ENCODE results near the gene PLCL2. TPM values are rescaled to one million over a fixed set of nuclear protein-coding genes. Genes with fewer than 3 reads are reported as not detected.

The PLCL2 gene
- total and polyA plus RNA-seq, 10 of the 15 experiments (the other 5 are each of a cell fraction or from before 2014, with no cell fraction given): 7.5 to 37.3 (median 21.7) TPM

DNA sequence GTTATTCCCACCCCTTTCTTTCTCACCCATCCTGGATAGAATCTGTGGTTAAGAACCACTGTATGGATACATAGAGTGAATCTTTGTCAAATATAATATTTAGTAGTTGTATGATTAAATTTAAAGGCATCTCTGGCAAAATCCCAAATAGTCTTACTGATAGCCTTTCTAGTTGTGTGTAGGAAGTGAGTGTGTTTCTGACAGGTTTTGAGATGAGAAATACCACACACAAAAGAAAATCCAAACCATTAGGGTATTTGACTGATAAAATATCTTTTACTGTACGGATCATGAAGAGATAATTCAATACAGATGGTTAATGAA lies 44.7 kb upstream of the PLCL2 start:
- H3K79me2 ChIP-seq (ENCODE audit: control insufficient read depth, insufficient read depth, low read length): no peaks in the 10 kb centered on the region
- ChIA-PET CTCF (interaction anchor here (4.8 kb wide), 1 partner anchor 47 kb away, joined by 56 read pairs; the partner anchor contains the start of gene PLCL2), POLR2A (interaction anchor here (1.1 kb wide), 1 partner anchor 9 kb away, joined by 3 read pairs; no protein-coding TSS in a partner anchor), RAD21 (ENCODE audit: unreplicated experiment) (interaction anchor here (2.6 to 3.7 kb wide), 2 partner anchors 45 to 49 kb away, joined by 11 to 33 read pairs; partner anchors contain the start of gene PLCL2), SMC1A (ENCODE audit: uncharacterized antibody, unreplicated experiment) (interaction anchor here (1.1 to 3.5 kb wide), 4 partner anchors 10 to 79 kb away, joined by 3 to 16 read pairs (median 9); no protein-coding TSS in a partner anchor)
- H3K4me2 ChIP-seq (ENCODE audit: control insufficient read depth, insufficient read depth): no peak overlapping the region
- no peaks in the 10 kb centered on the region for H4K20me1 ChIP-seq (ENCODE audit: control insufficient read depth, insufficient read depth)
- FAIRE-seq (no peak), DNase-seq (ENCODE audit: low read depth, low spot score) (no peak), ATAC-seq (no peak)
- H3K36me3 ChIP-seq (ENCODE audit: control insufficient read depth in 2 of 2, insufficient read depth in 2 of 2, low read length in 1 of 2): no peaks in the 10 kb centered on the region
- H3K27ac ChIP-seq (ENCODE audit: control insufficient read depth, insufficient read depth): no peak overlapping the region
- H3K4me3 ChIP-seq: no peak overlapping the region
- no peaks in the 10 kb centered on the region for H3K27me3 ChIP-seq (replicated peaks in 1 of 2; ENCODE audit: control insufficient read depth in 2 of 2, insufficient read depth in 2 of 2, low read length in 1 of 2)
- H3K9ac ChIP-seq (ENCODE audit: control insufficient read depth, insufficient read depth, low read length): no peak overlapping the region
- no peak for TF ChIP-seq TBL1XR1 (IDR thresholded peaks at IDR 0.05; ENCODE audit: low read depth, low read length)
- no peak for TF ChIP-seq TAF1 (IDR thresholded peaks at IDR 0.05; ENCODE audit: borderline replicate concordance, low read depth, low read length)
- no peak for TF ChIP-seq CHD2 (IDR thresholded peaks at IDR 0.05; ENCODE audit: borderline replicate concordance, low read depth, low read length)
- peaks cover 47% of the 10 kb centered on the region for H3K4me1 ChIP-seq (ENCODE audit: control insufficient read depth, insufficient read depth, low read length)
- H2AFZ ChIP-seq (ENCODE audit: control insufficient read depth, low read depth, low read length): no peak overlapping the region
- in situ Hi-C loops (cut with MboI): no loop called here
- no peaks in the 10 kb centered on the region; the same call in 2 of the 3 replicates for H3K9me3 ChIP-seq (replicated peaks; ENCODE audit: control insufficient read depth, insufficient read depth, low read length)
- intact Hi-C loops (cut with micrococcal nuclease; ENCODE audit: unreplicated experiment): loop anchor here (5.0 kb wide), 1 partner anchor 238 kb away; no protein-coding TSS in a partner anchor
- BruUV-seq (replicated peaks): no TSS peak
- 90% methylated on average over 1 of the region's 1 CpG for WGBS (ENCODE audit: insufficient coverage, insufficient replicate concordance, low lambda C conversion rate, missing lambda C conversion rate)

DNA sequence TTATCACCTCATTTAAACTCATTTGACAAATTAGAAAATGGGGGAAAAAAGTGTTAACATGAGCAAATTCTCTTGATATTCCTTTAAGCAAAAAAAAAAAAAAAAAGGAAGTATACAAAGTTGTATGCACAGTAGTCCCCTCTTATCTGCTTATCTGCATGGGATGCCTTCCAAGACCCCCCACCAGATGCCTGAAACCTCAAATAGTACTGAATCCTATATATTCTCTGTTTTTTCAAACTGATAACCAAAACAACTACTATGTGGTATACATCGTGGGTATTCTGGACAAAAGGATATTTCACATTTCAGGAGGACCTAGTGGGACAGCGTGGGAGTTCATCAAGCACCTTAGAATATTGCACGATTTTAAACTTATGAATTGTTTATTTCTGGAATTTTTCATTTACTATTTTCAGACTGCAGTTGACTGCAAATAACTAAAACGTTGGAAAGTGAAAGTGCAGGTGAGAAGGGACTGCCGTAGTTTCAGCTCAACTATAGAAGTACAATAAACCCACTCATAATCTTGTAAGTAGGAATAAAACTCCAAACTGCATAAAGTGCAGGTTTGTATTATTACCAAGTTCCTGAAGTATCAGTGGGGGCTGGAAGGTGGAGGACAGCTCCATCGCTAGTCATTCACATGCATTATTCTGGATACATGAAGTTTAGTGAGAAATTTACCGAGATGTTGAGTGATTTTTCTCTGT lies 43.6 kb upstream of the PLCL2 start:
- H3K27ac ChIP-seq (ENCODE audit: control insufficient read depth, insufficient read depth): peak overlapping the region; percentile 77
- peak overlapping the region; percentile 79 for H3K4me2 ChIP-seq (ENCODE audit: control insufficient read depth, insufficient read depth)
- peaks cover 47% of the 10 kb centered on the region for H3K4me1 ChIP-seq (ENCODE audit: control insufficient read depth, insufficient read depth, low read length)
- RAD21 ChIA-PET (ENCODE audit: unreplicated experiment): interaction anchor here (0.6 to 3.7 kb wide), 28 partner anchors 9 to 409 kb away, joined by 3 to 33 read pairs (median 4); partner anchors contain the start of gene PLCL2
- intact Hi-C loops (cut with micrococcal nuclease; ENCODE audit: unreplicated experiment) (loop anchor here (5.0 kb wide), 1 partner anchor 239 kb away; no protein-coding TSS in a partner anchor), in situ Hi-C loops (cut with MboI) (no loop called here)
- FAIRE-seq (no peak), DNase-seq (ENCODE audit: low read depth, low spot score) (no peak), ATAC-seq (0 out of 3 replicates have a peak, but pooled peaks have one; percentile 6)
- H3K9me3 ChIP-seq (replicated peaks; ENCODE audit: control insufficient read depth, insufficient read depth, low read length): no peaks in the 10 kb centered on the region; the same call in 2 of the 3 replicates
- CTCF ChIA-PET: interaction anchor here (1.2 to 4.8 kb wide), 6 partner anchors 8 to 391 kb away, joined by 3 to 56 read pairs (median 4); partner anchors contain the start of gene PLCL2
- no TSS peak for BruUV-seq (replicated peaks)
- no peaks in the 10 kb centered on the region for H4K20me1 ChIP-seq (ENCODE audit: control insufficient read depth, insufficient read depth)
- H2AFZ ChIP-seq (ENCODE audit: control insufficient read depth, low read depth, low read length): peak overlapping the region; percentile 66
- no peaks in the 10 kb centered on the region for H3K27me3 ChIP-seq (replicated peaks in 1 of 2; ENCODE audit: control insufficient read depth in 2 of 2, insufficient read depth in 2 of 2, low read length in 1 of 2)
- peak overlapping the region; percentile 36 for H3K4me3 ChIP-seq
- 6% methylated on average over 7 of the region's 7 CpGs for WGBS (ENCODE audit: insufficient coverage, insufficient replicate concordance, low lambda C conversion rate, missing lambda C conversion rate)
- SMC1A ChIA-PET (ENCODE audit: uncharacterized antibody, unreplicated experiment): interaction anchor here (0.6 to 4.2 kb wide), 27 partner anchors 8 to 449 kb away, joined by 3 to 45 read pairs (median 6); partner anchors contain the start of gene PLCL2
- H3K9ac ChIP-seq (ENCODE audit: control insufficient read depth, insufficient read depth, low read length): peak overlapping the region; percentile 39
- H3K79me2 ChIP-seq (ENCODE audit: control insufficient read depth, insufficient read depth, low read length): no peaks in the 10 kb centered on the region
- POLR2A ChIA-PET: interaction anchor here (0.6 to 2.9 kb wide), 9 partner anchors 8 to 1743 kb away, joined by 3 to 14 read pairs (median 3); partner anchors contain the start of gene PLCL2
- no peaks in the 10 kb centered on the region for H3K36me3 ChIP-seq (ENCODE audit: control insufficient read depth in 2 of 2, insufficient read depth in 2 of 2, low read length in 1 of 2)
- TF ChIP-seq ZNF274 (IDR thresholded peaks at IDR 0.05; ENCODE audit: insufficient read depth, insufficient read length): no peak
- no peak for TF ChIP-seq NFYA (IDR thresholded peaks at IDR 0.05; ENCODE audit: borderline replicate concordance, low read depth, low read length)
- TF ChIP-seq, protein P1, sequence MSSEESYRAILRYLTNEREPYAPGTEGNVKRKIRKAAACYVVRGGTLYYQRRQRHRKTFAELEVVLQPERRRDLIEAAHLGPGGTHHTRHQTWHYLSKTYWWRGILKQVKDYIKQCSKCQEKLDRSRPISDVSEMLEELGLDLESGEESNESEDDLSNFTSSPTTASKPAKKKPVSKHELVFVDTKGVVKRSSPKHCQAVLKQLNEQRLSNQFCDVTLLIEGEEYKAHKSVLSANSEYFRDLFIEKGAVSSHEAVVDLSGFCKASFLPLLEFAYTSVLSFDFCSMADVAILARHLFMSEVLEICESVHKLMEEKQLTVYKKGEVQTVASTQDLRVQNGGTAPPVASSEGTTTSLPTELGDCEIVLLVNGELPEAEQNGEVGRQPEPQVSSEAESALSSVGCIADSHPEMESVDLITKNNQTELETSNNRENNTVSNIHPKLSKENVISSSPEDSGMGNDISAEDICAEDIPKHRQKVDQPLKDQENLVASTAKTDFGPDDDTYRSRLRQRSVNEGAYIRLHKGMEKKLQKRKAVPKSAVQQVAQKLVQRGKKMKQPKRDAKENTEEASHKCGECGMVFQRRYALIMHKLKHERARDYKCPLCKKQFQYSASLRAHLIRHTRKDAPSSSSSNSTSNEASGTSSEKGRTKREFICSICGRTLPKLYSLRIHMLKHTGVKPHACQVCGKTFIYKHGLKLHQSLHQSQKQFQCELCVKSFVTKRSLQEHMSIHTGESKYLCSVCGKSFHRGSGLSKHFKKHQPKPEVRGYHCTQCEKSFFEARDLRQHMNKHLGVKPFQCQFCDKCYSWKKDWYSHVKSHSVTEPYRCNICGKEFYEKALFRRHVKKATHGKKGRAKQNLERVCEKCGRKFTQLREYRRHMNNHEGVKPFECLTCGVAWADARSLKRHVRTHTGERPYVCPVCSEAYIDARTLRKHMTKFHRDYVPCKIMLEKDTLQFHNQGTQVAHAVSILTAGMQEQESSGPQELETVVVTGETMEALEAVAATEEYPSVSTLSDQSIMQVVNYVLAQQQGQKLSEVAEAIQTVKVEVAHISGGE (CRISPR knock-in tag; IDR thresholded peaks at IDR 0.05): no peak
- TF ChIP-seq, protein P2, sequence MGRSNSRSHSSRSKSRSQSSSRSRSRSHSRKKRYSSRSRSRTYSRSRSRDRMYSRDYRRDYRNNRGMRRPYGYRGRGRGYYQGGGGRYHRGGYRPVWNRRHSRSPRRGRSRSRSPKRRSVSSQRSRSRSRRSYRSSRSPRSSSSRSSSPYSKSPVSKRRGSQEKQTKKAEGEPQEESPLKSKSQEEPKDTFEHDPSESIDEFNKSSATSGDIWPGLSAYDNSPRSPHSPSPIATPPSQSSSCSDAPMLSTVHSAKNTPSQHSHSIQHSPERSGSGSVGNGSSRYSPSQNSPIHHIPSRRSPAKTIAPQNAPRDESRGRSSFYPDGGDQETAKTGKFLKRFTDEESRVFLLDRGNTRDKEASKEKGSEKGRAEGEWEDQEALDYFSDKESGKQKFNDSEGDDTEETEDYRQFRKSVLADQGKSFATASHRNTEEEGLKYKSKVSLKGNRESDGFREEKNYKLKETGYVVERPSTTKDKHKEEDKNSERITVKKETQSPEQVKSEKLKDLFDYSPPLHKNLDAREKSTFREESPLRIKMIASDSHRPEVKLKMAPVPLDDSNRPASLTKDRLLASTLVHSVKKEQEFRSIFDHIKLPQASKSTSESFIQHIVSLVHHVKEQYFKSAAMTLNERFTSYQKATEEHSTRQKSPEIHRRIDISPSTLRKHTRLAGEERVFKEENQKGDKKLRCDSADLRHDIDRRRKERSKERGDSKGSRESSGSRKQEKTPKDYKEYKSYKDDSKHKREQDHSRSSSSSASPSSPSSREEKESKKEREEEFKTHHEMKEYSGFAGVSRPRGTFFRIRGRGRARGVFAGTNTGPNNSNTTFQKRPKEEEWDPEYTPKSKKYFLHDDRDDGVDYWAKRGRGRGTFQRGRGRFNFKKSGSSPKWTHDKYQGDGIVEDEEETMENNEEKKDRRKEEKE (IDR thresholded peaks at IDR 0.05): no peak
- TF ChIP-seq ASH2L (IDR thresholded peaks at IDR 0.05; ENCODE audit: borderline replicate concordance, low read depth): peak; percentile 74; the same call in 1 of the 2 replicates

All from GM12878 (cell line).